ENCODE results near the gene BCAR3. TPM values are rescaled to one million over a fixed set of nuclear protein-coding genes. Genes with fewer than 3 reads are reported as not detected.

Gene BCAR3
- total and polyA plus RNA-seq, 2 of the 4 experiments (the other 2 are of a cell fraction): 41.4 to 46.4 TPM

DNA sequence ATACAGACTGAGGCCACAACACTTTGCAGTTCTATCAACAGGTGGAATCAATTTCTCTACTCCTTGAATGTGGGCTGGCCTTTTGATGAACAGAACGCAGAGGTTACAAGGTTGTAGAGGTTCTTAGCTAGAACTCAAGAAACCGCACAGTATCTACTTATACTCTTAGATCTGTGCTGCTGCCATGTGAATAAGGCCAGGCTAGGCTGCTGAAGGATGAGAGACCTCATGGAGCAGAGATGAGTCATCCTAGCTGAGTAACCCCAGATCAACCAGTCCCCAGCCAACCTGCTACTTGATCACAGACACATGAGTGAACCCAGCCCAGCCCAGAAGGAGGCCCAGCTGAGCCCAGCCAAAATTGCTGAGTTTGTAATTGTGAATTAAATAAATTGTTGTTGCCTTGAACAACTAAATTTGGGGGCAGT, 35.3 kb upstream of the BCAR3 start:
- H3K9ac ChIP-seq (ENCODE audit: low read depth, low read length): no peak overlapping the region
- no peak overlapping the region for H3K4ac ChIP-seq (ENCODE audit: low read depth, low read length)
- H2AFZ ChIP-seq (replicated peaks; ENCODE audit: low read length, poor library complexity): no peak overlapping the region
- no peak overlapping the region for H3K18ac ChIP-seq (ENCODE audit: low read depth, low read length)
- H2BK120ac ChIP-seq (ENCODE audit: low read depth, low read length): no peak overlapping the region
- no peak overlapping the region for H3K56ac ChIP-seq (ENCODE audit: extremely low read depth, insufficient read depth, low read length)
- H2BK20ac ChIP-seq (ENCODE audit: low read depth, low read length): no peak overlapping the region
- H2BK5ac ChIP-seq (ENCODE audit: low read depth, low read length, poor library complexity, severe bottlenecking): no peak overlapping the region
- H2AK5ac ChIP-seq (ENCODE audit: low read depth, low read length): no peak overlapping the region
- ChIA-PET CTCF (no interaction called here), POLR2A (ENCODE audit: unreplicated experiment) (no interaction called here)
- no peak overlapping the region for H3K23ac ChIP-seq (ENCODE audit: low read depth, low read length)
- H4K91ac ChIP-seq (ENCODE audit: insufficient read depth, low read depth, low read length): no peak overlapping the region
- H3K4me3 ChIP-seq (ENCODE audit: insufficient read depth, low read depth, low read length): no peak overlapping the region
- peaks cover 7% of the 10 kb centered on the region for H3K9me1 ChIP-seq (ENCODE audit: insufficient read depth, low read length)
- H3K36me3 ChIP-seq (ENCODE audit: control insufficient read depth, insufficient read depth, low read length): no peaks in the 10 kb centered on the region
- no TSS peak for BruUV-seq (replicated peaks)
- H3K27ac ChIP-seq (ENCODE audit: insufficient read depth, low read length): no peak overlapping the region
- no peak for ATAC-seq (ENCODE audit: low read depth)
- H2BK15ac ChIP-seq (ENCODE audit: low read depth, low read length): no peak overlapping the region
- TF ChIP-seq MAFK (IDR thresholded peaks at IDR 0.05; ENCODE audit: low read depth, low read length) (peak; percentile 41; the same call in 1 of the 2 replicates), FOS (IDR thresholded peaks at IDR 0.05; ENCODE audit: low read depth, low read length) (peak; percentile 14; the same call in 1 of the 2 replicates), CHD1 (IDR thresholded peaks at IDR 0.05; ENCODE audit: low read depth, low read length) (no peak)
- peaks cover 4% of the 10 kb centered on the region for H3K4me1 ChIP-seq (ENCODE audit: control insufficient read depth, insufficient read depth, low read length)
- in situ Hi-C loops (cut with MboI; ENCODE audit: low sequenced_read_pairs): no loop called here
- no CpG with 5 or more reads among the region's 2 CpGs for WGBS, 2 experiments (ENCODE audit: extremely low coverage in 2 of 2, insufficient read length in 1 of 2)
- intact Hi-C loops (cut with micrococcal nuclease): no loop called here
- H3K14ac ChIP-seq (replicated peaks; ENCODE audit: low read depth, low read length): no peak overlapping the region
- no peak overlapping the region for H4K5ac ChIP-seq (ENCODE audit: low read depth, low read length)
- peak; percentile 53 for DNase-seq
- H4K20me1 ChIP-seq (ENCODE audit: insufficient read depth, low read length): no peaks in the 10 kb centered on the region
- H3K4me2 ChIP-seq (ENCODE audit: low read depth, low read length): no peak overlapping the region
- H4K8ac ChIP-seq (ENCODE audit: low read depth in 2 of 2, low read length in 2 of 2): no peak overlapping the region
- peaks cover 7% of the 10 kb centered on the region; the same call in 1 of the 2 replicates for H3K9me3 ChIP-seq (ENCODE audit: control insufficient read depth, insufficient read depth, low read length)
- dilution Hi-C loops (cut with HindIII; ENCODE audit: low sequenced_read_pairs, unreplicated experiment): no loop called here
- no peak overlapping the region for H2AK9ac ChIP-seq (replicated peaks; ENCODE audit: low read depth, low read length, poor library complexity)
- no peaks in the 10 kb centered on the region for H3K79me1 ChIP-seq (ENCODE audit: low read depth in 1 of 2, low read length in 2 of 2)
- no peaks in the 10 kb centered on the region for H3K27me3 ChIP-seq (ENCODE audit: control insufficient read depth, insufficient read depth, low read length)

Measured in IMR-90 (cell line).